Astrocyte (in vitro differentiated cells and primary cell): ENCODE measurements around the gene MTO1. TPM values are rescaled to one million over a fixed set of nuclear protein-coding genes. Genes with fewer than 3 reads are reported as not detected.

Experiments
- DNase-seq: peaks from one replicate; pipeline ENCODE4 v3.0.0-alpha.2; 2010; ENCODE audit warnings: low read depth
- FAIRE-seq: peaks from 2 replicates; lab custom pipeline; 2011; peaks lifted over from hg19 to GRCh38; lab: Jason Lieb, UNC
- H2AFZ ChIP-seq: 2 replicates; pipeline ENCODE4 v1.6.0; 2012; ENCODE audit warnings: low read depth, low read length, inconsistent platforms
- H3K27ac ChIP-seq: 2 replicates; pipeline ENCODE4 v1.5.1; 2011; ENCODE audit warnings: low read depth, low read length, inconsistent platforms
- H3K27me3 ChIP-seq: 2 replicates; pipeline ENCODE4 v1.6.0; 2011; ENCODE audit warnings: low read length, inconsistent platforms; ENCODE audit not compliant: insufficient read depth
- H3K36me3 ChIP-seq: 2 replicates; pipeline ENCODE4 v1.5.1; 2011; ENCODE audit warnings: low read length, inconsistent platforms; ENCODE audit not compliant: insufficient read depth
- H3K4me1 ChIP-seq: 2 replicates; pipeline ENCODE4 v1.5.1; 2011; ENCODE audit warnings: low read length, inconsistent platforms; ENCODE audit not compliant: insufficient read depth
- H3K4me2 ChIP-seq: 2 replicates; pipeline ENCODE4 v1.6.0; 2012; ENCODE audit warnings: low read length, inconsistent platforms
- H3K4me3 ChIP-seq: 2 replicates; pipeline ENCODE4 v1.5.1; 2011; ENCODE audit warnings: low read depth, mild to moderate bottlenecking, low read length, inconsistent platforms; ENCODE audit not compliant: insufficient read depth
- H3K79me2 ChIP-seq: 2 replicates; pipeline ENCODE4 v1.6.0; 2012; ENCODE audit warnings: mild to moderate bottlenecking, low read length, inconsistent platforms; ENCODE audit not compliant: insufficient read depth
- H3K9ac ChIP-seq: 2 replicates; pipeline ENCODE4 v1.6.0; 2012; ENCODE audit warnings: mild to moderate bottlenecking, low read length, inconsistent platforms
- H3K9me3 ChIP-seq: 2 replicates; pipeline ENCODE4 v1.5.1; 2012; ENCODE audit warnings: low read depth, mild to moderate bottlenecking, low read length, inconsistent platforms; ENCODE audit not compliant: insufficient read depth
- H4K20me1 ChIP-seq: 2 replicates; pipeline ENCODE4 v1.6.0; 2012; ENCODE audit warnings: low read length, inconsistent platforms; ENCODE audit not compliant: insufficient read depth
- H3K27ac Mint-ChIP-seq: one replicate; pipeline ENCODE4 v1.8.0; 2021; ENCODE audit warnings: mild to moderate bottlenecking, mixed read lengths; ENCODE audit not compliant: unreplicated experiment
- H3K27me3 Mint-ChIP-seq: one replicate; pipeline ENCODE4 v1.8.0; 2021; ENCODE audit warnings: low read depth, mixed read lengths; ENCODE audit not compliant: unreplicated experiment
- H3K36me3 Mint-ChIP-seq: one replicate; pipeline ENCODE4 v1.8.0; 2021; ENCODE audit warnings: low read depth, mixed read lengths; ENCODE audit not compliant: unreplicated experiment
- H3K4me1 Mint-ChIP-seq: one replicate; pipeline ENCODE4 v1.8.0; 2021; ENCODE audit warnings: low read depth, mixed read lengths; ENCODE audit not compliant: unreplicated experiment
- H3K4me3 Mint-ChIP-seq: one replicate; pipeline ENCODE4 v1.8.0; 2021; ENCODE audit warnings: mild to moderate bottlenecking, moderate library complexity, mixed read lengths; ENCODE audit not compliant: unreplicated experiment
- H3K9me3 Mint-ChIP-seq: one replicate; pipeline ENCODE4 v1.8.0; 2021; ENCODE audit warnings: mild to moderate bottlenecking, mixed read lengths; ENCODE audit not compliant: unreplicated experiment
- EZH2 ChIP-seq: IDR thresholded peaks from 2 replicates; pipeline ENCODE4 v1.6.1; 2012; ENCODE audit warnings: mild to moderate bottlenecking, low read length, inconsistent platforms; ENCODE audit not compliant: insufficient read depth
- total RNA-seq: library from RNA; stranded (reverse); gene quantifications from 2 replicates; pipeline ENCODE4 v1.2.1, GENCODE V29; 2021
- TF ChIP-seq, protein P1 (sequence below): IDR thresholded peaks from 2 replicates; pipeline ENCODE4 v1.5.1; 2011; ENCODE audit warnings: low read depth, mild to moderate bottlenecking, inconsistent platforms, low read length, moderate library complexity; ENCODE audit not compliant: insufficient read depth

Gene MTO1
- total RNA-seq, 1 donor from 2014 or later, result 17.6 TPM

DNA sequence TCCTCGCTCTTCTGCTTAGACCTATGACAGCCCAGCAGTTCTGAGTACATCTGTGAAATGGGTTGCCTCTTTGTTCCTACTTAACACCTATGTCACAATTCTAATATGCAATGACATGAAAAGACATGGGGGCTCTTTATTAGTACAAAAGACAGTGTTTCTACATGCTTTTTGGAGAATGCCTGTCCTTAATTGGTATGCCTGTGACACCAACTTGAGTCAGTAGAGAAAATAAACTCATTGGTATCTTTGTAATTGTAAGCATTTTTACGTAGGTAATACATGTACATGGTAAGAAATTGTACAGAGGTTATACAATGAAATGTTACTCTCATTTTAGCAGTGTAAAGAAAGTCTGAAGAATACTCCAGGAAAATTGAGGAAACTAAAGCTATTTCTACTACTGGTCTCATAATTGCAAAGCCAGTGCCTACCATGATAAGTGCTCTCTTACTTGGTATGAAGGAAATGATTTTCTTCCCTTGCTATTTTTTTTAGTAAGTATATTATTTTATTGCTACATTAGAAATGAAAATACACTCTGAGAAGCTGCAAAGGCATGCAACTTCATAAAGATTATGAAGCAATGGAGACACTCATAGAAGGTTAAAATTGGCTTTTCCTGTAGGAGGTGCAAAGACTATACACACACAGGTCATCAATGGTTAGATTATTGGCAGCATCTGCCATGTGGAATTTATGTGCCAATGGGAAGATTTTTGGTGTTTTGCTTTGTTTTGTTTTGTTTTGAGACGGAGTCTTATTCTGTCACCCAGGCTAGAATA is 64.2 kb downstream of the MTO1 start:
- Mint-ChIP-seq H3K27me3 (peaks cover 6% of the 10 kb centered on the region), H3K27ac (no peak overlapping the region)
- DNase-seq, result no peak

DNA sequence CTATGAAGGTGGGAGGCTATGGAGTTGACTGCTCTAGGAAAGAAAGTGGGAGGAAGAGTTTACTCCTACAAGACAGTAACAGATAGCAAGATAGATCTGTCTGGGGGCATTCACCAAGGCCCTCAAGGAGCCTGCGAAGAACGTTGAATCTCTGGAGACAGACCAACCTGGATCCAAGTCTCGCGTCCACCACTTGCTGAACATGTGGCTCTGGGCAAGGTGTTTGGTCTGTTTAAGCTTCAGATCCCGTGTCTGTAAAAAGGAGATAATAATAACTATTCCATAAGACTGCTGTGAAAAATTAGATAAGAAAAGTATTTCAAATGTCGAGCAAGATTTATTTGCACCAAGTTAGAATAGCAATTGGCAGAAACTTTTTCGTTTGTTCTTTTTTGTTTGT is 67.4 kb downstream of the MTO1 start:
- Histone ChIP-seq H4K20me1 (no peaks in the 10 kb centered on the region), H3K4me2 (no peak overlapping the region), H3K36me3 (no peaks in the 10 kb centered on the region), H3K9ac (no peak overlapping the region), H3K4me3 (no peak overlapping the region), H3K27me3 (no peaks in the 10 kb centered on the region), H3K4me1 (peaks cover 11% of the 10 kb centered on the region), H3K9me3 (no peaks in the 10 kb centered on the region), H3K27ac (no peak overlapping the region), H2AFZ (no peak overlapping the region), H3K79me2 (no peaks in the 10 kb centered on the region)
- Mint-ChIP-seq H3K4me3 (no peak overlapping the region), H3K36me3 (no peaks in the 10 kb centered on the region), H3K4me1 (no peaks in the 10 kb centered on the region), H3K9me3 (no peaks in the 10 kb centered on the region), H3K27ac (no peak overlapping the region), H3K27me3 (peaks cover 6% of the 10 kb centered on the region)
- FAIRE-seq, result no peak
- DNase-seq, result no peak
- no peak for TF ChIP-seq EZH2
- TF ChIP-seq, protein P1, sequence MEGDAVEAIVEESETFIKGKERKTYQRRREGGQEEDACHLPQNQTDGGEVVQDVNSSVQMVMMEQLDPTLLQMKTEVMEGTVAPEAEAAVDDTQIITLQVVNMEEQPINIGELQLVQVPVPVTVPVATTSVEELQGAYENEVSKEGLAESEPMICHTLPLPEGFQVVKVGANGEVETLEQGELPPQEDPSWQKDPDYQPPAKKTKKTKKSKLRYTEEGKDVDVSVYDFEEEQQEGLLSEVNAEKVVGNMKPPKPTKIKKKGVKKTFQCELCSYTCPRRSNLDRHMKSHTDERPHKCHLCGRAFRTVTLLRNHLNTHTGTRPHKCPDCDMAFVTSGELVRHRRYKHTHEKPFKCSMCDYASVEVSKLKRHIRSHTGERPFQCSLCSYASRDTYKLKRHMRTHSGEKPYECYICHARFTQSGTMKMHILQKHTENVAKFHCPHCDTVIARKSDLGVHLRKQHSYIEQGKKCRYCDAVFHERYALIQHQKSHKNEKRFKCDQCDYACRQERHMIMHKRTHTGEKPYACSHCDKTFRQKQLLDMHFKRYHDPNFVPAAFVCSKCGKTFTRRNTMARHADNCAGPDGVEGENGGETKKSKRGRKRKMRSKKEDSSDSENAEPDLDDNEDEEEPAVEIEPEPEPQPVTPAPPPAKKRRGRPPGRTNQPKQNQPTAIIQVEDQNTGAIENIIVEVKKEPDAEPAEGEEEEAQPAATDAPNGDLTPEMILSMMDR, result no peak

More for the DNA sequence above, 64.2 kb downstream of the MTO1 start:
- Histone ChIP-seq H2AFZ (no peak overlapping the region), H3K36me3 (no peaks in the 10 kb centered on the region), H3K79me2 (peaks cover 2% of the 10 kb centered on the region), H3K27me3 (no peaks in the 10 kb centered on the region), H3K4me2 (no peak overlapping the region), H3K4me3 (no peak overlapping the region), H3K4me1 (peaks cover 24% of the 10 kb centered on the region), H3K9ac (no peak overlapping the region), H4K20me1 (no peaks in the 10 kb centered on the region), H3K27ac (no peak overlapping the region), H3K9me3 (no peaks in the 10 kb centered on the region)
- TF ChIP-seq, protein P1, result no peak
- no peak for TF ChIP-seq EZH2
- peaks cover 4% of the 10 kb centered on the region for H3K4me1 Mint-ChIP-seq
- H3K36me3 Mint-ChIP-seq, result peaks cover 3% of the 10 kb centered on the region
- no peak for FAIRE-seq
- H3K9me3 Mint-ChIP-seq, result no peaks in the 10 kb centered on the region
- H3K4me3 Mint-ChIP-seq, result no peak overlapping the region

- no peak overlapping the region for H3K27ac ChIP-seq
Measured at GRCh38 chr6:73532293-73532692, 70.8 kb downstream of the MTO1 start.

More at GRCh38 chr6:73532293-73532692, 70.8 kb downstream of the MTO1 start:
- Histone ChIP-seq H3K4me3 (no peak overlapping the region), H3K36me3 (no peaks in the 10 kb centered on the region), H4K20me1 (no peaks in the 10 kb centered on the region), H3K27me3 (no peaks in the 10 kb centered on the region), H3K9ac (no peak overlapping the region), H3K4me2 (no peak overlapping the region), H2AFZ (no peak overlapping the region), H3K79me2 (no peaks in the 10 kb centered on the region), H3K4me1 (no peaks in the 10 kb centered on the region), H3K9me3 (no peaks in the 10 kb centered on the region)
- H3K27me3 Mint-ChIP-seq, result peaks cover 6% of the 10 kb centered on the region
- no peak for DNase-seq
- no peak for FAIRE-seq
- TF ChIP-seq EZH2, result no peak
- TF ChIP-seq, protein P1, result no peak
- no peak overlapping the region for H3K4me3 Mint-ChIP-seq
- H3K36me3 Mint-ChIP-seq, result no peaks in the 10 kb centered on the region
- no peaks in the 10 kb centered on the region for H3K9me3 Mint-ChIP-seq
- no peaks in the 10 kb centered on the region for H3K4me1 Mint-ChIP-seq
- H3K27ac Mint-ChIP-seq, result no peak overlapping the region
